HepG2 (cell line): Measurements from ENCODE around the gene ANKS1A. TPM values are rescaled to one million over a fixed set of nuclear protein-coding genes. Genes with fewer than 3 reads are reported as not detected.

Source experiments
- CBX2 ChIP-seq, 2 experiments: fragments of 200-600 bp in 1 of 2; sonication (generic); formaldehyde crosslinking in 1 of 2; IDR thresholded peaks; 2 replicates each; pipeline versions ENCODE4 v1.7.0 to v1.8.1; 2018 to 2022; ENCODE audit warnings: low read depth in 2 of 2, low read length in 1 of 2, mild to moderate bottlenecking in 1 of 2, missing genetic modification reagents in 1 of 2
- ELF1 ChIP-seq: sonication (generic); formaldehyde crosslinking; IDR thresholded peaks from 2 replicates; pipeline ENCODE4 v1.4.0; 2020; ENCODE audit warnings: missing genetic modification reagents
- KAT2B ChIP-seq: fragments of 150-350 bp; IDR thresholded peaks from 2 replicates; pipeline ENCODE4 v1.6.1; 2014; ENCODE audit warnings: low read depth, low read length, borderline replicate concordance
- KDM1A ChIP-seq: IDR thresholded peaks from 2 replicates; pipeline ENCODE4 v1.6.1; 2016; ENCODE audit warnings: missing compliant biosample characterization
- KDM2A ChIP-seq: sonication (generic); formaldehyde crosslinking; IDR thresholded peaks from 2 replicates; pipeline ENCODE4 v1.4.0; 2020; ENCODE audit warnings: low read depth, missing genetic modification reagents, borderline replicate concordance
- KDM4B ChIP-seq: sonication (generic); formaldehyde crosslinking; IDR thresholded peaks from 2 replicates; pipeline ENCODE4 v1.4.0; 2020; ENCODE audit warnings: missing genetic modification reagents
- MIER3 ChIP-seq: IDR thresholded peaks from 2 replicates; pipeline ENCODE4 v1.6.1; 2016; ENCODE audit warnings: missing compliant biosample characterization, borderline replicate concordance
- SIX1 ChIP-seq: sonication (generic); formaldehyde crosslinking; IDR thresholded peaks from 2 replicates; pipeline ENCODE4 v1.4.0; 2020; ENCODE audit warnings: missing genetic modification reagents, borderline replicate concordance
- STAT5B ChIP-seq: sonication (generic); formaldehyde crosslinking; IDR thresholded peaks from 2 replicates; pipeline ENCODE4 v1.4.0; 2020; ENCODE audit warnings: missing genetic modification reagents
- ZNF251 ChIP-seq: sonication (generic); formaldehyde crosslinking; IDR thresholded peaks from 2 replicates; pipeline ENCODE4 v1.9.0; 2021; ENCODE audit warnings: mild to moderate bottlenecking, missing genetic modification reagents
- ZNF501 ChIP-seq: sonication (generic); formaldehyde crosslinking; IDR thresholded peaks from 2 replicates; pipeline ENCODE4 v1.5.1; 2020; ENCODE audit warnings: mild to moderate bottlenecking, moderate library complexity, missing genetic modification reagents
- ZNF577 ChIP-seq: sonication (generic); formaldehyde crosslinking; IDR thresholded peaks from 2 replicates; pipeline ENCODE4 v1.4.0; 2020; ENCODE audit warnings: mild to moderate bottlenecking, low read depth, missing genetic modification reagents, borderline replicate concordance
- ZNF644 ChIP-seq: IDR thresholded peaks from 2 replicates; pipeline ENCODE4 v1.6.1; 2016; ENCODE audit warnings: low read depth
- polyA plus RNA-seq, 8 experiments: library from polyadenylated mRNA; depleted of rRNA in 3 of 8; stranded (reverse) in 7 of 8; unstranded in 1 of 8; fragments of >200 nt; fragmentation: Illumina TruSeq in 4 of 8; extraction: Trizol in 4 of 8; gene quantifications; 2 replicates each; pipeline versions ENCODE4 v1.2.1 to v1.2.3, GENCODE V29; 2011 to 2016; ENCODE audit warnings: low read depth in 4 of 8, missing spikeins in 1 of 8, mixed read lengths in 1 of 8; ENCODE audit not compliant: insufficient read depth in 1 of 8
- total RNA-seq, 5 experiments: library from RNA; depleted of rRNA; stranded (reverse); fragments of >200 nt; fragmentation: Illumina TruSeq; extraction: Trizol; gene quantifications; 2 replicates each; pipeline ENCODE4 v1.2.3, GENCODE V29; 2016; ENCODE audit warnings: low read depth in 1 of 5
- TF ChIP-seq, protein P1 (sequence below): sonication (generic); formaldehyde crosslinking; IDR thresholded peaks from 2 replicates; pipeline ENCODE4 v1.5.0; 2020; ENCODE audit warnings: mild to moderate bottlenecking, missing genetic modification reagents, borderline replicate concordance
- TF ChIP-seq, protein P2 (sequence below): sonication (generic); formaldehyde crosslinking; IDR thresholded peaks from 2 replicates; pipeline ENCODE4 v1.4.0; 2020; ENCODE audit warnings: missing genetic modification reagents

Gene ANKS1A
- total and polyA plus RNA-seq, 2 of the 13 experiments (the other 11 are each of a cell fraction or from before 2014, with no cell fraction given): 7.2 to 15.1 TPM

DNA sequence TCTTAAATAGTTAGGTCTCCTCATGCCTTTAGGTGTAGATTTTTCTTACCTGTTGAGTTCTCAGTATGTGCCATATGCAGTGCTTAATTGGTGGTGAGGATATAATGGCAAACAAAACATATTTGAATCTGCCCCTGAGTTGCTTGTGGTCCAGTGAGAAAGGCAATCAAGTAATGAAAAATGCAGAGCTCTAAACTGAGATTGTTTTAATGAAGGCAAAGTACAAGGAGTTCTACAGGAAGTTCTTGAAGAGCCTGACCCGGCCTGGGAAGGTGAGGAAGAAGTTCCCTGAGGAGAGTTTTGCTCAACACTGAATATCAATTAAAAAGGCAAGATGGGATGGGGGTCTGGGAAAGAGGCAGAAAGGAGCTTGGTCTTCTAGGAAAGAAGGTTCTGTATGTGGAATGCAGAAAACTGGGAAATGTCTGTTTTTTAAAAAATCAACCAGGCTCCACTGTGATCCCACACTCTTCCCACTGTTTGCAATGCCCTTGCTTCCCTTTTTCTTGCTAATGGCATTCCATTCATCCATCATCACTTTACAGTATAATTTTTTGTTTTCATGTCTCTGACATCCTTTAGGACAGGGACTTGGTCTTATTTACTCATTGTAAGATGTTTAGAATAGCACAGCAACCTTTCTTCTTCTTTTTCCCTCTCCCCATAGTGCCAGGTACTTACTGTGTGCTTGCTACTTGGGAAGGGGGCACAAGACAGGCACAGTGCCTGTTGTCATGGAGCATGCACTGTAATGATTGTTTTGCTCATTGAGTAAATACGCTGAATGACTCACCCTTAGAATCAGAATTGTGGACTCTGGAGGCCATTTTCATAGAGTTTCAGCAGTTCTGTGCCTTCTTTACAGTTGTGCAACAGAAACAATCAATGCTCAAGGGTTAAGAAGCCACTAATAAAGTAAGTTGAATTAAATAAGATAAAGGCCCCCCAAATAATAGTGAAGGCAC lies 64.3 kb downstream of the ANKS1A start (continued):
- TF ChIP-seq, protein P1, sequence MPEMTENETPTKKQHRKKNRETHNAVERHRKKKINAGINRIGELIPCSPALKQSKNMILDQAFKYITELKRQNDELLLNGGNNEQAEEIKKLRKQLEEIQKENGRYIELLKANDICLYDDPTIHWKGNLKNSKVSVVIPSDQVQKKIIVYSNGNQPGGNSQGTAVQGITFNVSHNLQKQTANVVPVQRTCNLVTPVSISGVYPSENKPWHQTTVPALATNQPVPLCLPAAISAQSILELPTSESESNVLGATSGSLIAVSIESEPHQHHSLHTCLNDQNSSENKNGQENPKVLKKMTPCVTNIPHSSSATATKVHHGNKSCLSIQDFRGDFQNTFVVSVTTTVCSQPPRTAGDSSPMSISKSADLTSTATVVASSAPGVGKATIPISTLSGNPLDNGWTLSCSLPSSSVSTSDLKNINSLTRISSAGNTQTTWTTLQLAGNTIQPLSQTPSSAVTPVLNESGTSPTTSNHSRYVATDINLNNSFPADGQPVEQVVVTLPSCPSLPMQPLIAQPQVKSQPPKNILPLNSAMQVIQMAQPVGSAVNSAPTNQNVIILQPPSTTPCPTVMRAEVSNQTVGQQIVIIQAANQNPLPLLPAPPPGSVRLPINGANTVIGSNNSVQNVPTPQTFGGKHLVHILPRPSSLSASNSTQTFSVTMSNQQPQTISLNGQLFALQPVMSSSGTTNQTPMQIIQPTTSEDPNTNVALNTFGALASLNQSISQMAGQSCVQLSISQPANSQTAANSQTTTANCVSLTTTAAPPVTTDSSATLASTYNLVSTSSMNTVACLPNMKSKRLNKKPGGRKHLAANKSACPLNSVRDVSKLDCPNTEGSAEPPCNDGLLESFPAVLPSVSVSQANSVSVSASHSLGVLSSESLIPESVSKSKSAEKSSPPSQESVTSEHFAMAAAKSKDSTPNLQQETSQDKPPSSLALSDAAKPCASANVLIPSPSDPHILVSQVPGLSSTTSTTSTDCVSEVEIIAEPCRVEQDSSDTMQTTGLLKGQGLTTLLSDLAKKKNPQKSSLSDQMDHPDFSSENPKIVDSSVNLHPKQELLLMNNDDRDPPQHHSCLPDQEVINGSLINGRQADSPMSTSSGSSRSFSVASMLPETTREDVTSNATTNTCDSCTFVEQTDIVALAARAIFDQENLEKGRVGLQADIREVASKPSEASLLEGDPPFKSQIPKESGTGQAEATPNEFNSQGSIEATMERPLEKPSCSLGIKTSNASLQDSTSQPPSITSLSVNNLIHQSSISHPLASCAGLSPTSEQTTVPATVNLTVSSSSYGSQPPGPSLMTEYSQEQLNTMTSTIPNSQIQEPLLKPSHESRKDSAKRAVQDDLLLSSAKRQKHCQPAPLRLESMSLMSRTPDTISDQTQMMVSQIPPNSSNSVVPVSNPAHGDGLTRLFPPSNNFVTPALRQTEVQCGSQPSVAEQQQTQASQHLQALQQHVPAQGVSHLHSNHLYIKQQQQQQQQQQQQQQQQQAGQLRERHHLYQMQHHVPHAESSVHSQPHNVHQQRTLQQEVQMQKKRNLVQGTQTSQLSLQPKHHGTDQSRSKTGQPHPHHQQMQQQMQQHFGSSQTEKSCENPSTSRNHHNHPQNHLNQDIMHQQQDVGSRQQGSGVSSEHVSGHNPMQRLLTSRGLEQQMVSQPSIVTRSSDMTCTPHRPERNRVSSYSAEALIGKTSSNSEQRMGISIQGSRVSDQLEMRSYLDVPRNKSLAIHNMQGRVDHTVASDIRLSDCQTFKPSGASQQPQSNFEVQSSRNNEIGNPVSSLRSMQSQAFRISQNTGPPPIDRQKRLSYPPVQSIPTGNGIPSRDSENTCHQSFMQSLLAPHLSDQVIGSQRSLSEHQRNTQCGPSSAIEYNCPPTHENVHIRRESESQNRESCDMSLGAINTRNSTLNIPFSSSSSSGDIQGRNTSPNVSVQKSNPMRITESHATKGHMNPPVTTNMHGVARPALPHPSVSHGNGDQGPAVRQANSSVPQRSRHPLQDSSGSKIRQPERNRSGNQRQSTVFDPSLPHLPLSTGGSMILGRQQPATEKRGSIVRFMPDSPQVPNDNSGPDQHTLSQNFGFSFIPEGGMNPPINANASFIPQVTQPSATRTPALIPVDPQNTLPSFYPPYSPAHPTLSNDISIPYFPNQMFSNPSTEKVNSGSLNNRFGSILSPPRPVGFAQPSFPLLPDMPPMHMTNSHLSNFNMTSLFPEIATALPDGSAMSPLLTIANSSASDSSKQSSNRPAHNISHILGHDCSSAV: no peak
- no peak for TF ChIP-seq ZNF501 (CRISPR knock-in tag)
- TF ChIP-seq MIER3 (CRISPR knock-in tag): no peak
- no peak for TF ChIP-seq ZNF577
- TF ChIP-seq ZNF251: no peak
- TF ChIP-seq, protein P2, sequence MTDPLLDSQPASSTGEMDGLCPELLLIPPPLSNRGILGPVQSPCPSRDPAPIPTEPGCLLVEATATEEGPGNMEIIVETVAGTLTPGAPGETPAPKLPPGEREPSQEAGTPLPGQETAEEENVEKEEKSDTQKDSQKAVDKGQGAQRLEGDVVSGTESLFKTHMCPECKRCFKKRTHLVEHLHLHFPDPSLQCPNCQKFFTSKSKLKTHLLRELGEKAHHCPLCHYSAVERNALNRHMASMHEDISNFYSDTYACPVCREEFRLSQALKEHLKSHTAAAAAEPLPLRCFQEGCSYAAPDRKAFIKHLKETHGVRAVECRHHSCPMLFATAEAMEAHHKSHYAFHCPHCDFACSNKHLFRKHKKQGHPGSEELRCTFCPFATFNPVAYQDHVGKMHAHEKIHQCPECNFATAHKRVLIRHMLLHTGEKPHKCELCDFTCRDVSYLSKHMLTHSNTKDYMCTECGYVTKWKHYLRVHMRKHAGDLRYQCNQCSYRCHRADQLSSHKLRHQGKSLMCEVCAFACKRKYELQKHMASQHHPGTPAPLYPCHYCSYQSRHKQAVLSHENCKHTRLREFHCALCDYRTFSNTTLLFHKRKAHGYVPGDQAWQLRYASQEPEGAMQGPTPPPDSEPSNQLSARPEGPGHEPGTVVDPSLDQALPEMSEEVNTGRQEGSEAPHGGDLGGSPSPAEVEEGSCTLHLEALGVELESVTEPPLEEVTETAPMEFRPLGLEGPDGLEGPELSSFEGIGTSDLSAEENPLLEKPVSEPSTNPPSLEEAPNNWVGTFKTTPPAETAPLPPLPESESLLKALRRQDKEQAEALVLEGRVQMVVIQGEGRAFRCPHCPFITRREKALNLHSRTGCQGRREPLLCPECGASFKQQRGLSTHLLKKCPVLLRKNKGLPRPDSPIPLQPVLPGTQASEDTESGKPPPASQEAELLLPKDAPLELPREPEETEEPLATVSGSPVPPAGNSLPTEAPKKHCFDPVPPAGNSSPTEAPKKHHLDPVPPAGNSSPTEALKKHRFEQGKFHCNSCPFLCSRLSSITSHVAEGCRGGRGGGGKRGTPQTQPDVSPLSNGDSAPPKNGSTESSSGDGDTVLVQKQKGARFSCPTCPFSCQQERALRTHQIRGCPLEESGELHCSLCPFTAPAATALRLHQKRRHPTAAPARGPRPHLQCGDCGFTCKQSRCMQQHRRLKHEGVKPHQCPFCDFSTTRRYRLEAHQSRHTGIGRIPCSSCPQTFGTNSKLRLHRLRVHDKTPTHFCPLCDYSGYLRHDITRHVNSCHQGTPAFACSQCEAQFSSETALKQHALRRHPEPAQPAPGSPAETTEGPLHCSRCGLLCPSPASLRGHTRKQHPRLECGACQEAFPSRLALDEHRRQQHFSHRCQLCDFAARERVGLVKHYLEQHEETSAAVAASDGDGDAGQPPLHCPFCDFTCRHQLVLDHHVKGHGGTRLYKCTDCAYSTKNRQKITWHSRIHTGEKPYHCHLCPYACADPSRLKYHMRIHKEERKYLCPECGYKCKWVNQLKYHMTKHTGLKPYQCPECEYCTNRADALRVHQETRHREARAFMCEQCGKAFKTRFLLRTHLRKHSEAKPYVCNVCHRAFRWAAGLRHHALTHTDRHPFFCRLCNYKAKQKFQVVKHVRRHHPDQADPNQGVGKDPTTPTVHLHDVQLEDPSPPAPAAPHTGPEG: no peak
- TF ChIP-seq SIX1: no peak; the same call in 1 of the 2 replicates
- TF ChIP-seq CBX2 (IDR thresholded peaks at IDR 0.05; ENCODE audit: low read depth, low read length): no peak
- no peak for TF ChIP-seq CBX2 (CRISPR knock-in tag; IDR thresholded peaks at IDR 0.05; ENCODE audit: low read depth)
- TF ChIP-seq KDM1A (CRISPR knock-in tag): no peak
- no peak for TF ChIP-seq ELF1
- TF ChIP-seq ZNF644: peak; percentile 88
- TF ChIP-seq KDM4B (CRISPR knock-in tag): no peak
- no peak for TF ChIP-seq STAT5B (CRISPR knock-in tag)
- TF ChIP-seq KDM2A (CRISPR knock-in tag): no peak
- 0 out of 2 replicates have a peak, but pooled peaks have one; percentile 29 for TF ChIP-seq KAT2B
